DMS153 treated with DMSO at 0.1 percent for 48 hours (cell line): ENCODE data around the gene FBXL13.
A peak's percentile ranks its signal among the peaks of the same experiment; 100 is the strongest.
"Not testable (repeated sequence)": the region's sequence is repeated elsewhere in the genome, so short reads cannot be mapped to it uniquely, and the experiment has no call there.

Experiments
- DNase-seq: peaks from one replicate; lab custom pipeline; 2025; ENCODE audit not compliant: unreplicated experiment; lab: John Stamatoyannopoulos, UW

Gene FBXL13

DNA sequence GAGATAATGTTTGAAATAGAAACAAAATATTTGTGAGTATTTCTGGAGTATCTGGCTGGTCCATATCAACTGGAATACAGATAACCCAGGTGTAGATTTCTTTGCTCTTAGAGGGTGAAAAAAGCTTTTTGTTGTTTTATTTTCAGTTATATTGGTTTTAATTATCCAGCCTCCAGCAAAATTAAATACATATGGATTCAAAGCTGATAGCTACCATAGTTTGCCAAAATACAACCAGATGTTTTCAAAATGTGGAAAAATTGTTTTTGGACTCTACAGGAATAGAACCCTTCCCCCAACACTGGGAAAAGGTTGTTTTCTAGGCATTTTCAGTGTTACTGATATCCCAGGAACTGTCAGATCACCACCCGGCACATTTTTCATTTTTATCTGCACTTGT is 131.7 kb downstream of the FBXL13 start:
- DNase-seq = no peak

- DNase-seq = no peak
These were observed 132.3 kb downstream of the FBXL13 start for GRCh38 chr7:102942181-102942866.

DNA sequence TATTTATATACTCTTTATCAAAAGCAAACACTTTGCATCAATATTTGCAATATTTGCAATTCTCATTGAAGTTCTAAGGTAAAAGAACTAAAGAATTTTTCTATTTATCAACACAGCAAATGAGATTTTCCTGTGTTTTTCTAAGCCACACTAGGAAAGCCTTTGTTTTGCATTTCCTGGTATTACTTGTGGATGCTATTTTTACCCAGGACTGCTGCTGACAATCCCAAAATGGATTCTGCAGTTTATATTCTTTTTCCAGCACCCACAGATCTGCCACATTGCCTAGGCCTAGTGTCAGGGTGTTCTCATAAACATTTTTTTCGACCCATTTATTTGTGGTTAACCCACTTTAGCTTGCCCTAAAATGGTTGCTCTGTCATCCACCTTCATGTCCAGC is 135.9 kb downstream of the FBXL13 start:
- DNase-seq = no peak

- DNase-seq = no peak
These were observed 139.0 kb downstream of the FBXL13 start for GRCh38 chr7:102935450-102936115.

- DNase-seq = no peak
These were observed 139.9 kb downstream of the FBXL13 start for GRCh38 chr7:102934701-102935100.

DNA sequence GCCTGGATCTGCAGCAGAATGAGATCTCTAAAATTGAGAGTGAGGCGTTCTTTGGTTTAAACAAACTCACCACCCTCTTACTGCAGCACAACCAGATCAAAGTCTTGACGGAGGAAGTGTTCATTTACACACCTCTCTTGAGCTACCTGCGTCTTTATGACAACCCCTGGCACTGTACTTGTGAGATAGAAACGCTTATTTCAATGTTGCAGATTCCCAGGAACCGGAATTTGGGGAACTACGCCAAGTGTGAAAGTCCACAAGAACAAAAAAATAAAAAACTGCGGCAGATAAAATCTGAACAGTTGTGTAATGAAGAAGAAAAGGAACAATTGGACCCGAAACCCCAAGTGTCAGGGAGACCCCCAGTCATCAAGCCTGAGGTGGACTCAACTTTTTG is 140.4 kb downstream of the FBXL13 start:
- DNase-seq = no peak

DNA sequence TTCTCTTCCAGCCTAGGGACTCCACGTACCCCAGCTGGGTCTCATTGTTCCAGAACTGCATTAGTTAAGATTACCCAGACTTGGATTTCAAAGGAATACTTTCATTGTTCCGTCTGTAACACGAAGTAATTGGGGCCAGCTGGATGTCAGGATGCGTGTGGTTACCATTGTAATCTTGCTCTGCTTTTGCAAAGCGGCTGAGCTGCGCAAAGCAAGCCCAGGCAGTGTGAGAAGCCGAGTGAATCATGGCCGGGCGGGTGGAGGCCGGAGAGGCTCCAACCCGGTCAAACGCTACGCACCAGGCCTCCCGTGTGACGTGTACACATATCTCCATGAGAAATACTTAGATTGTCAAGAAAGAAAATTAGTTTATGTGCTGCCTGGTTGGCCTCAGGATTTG is 140.8 kb downstream of the FBXL13 start:
- no peak for DNase-seq

DNA sequence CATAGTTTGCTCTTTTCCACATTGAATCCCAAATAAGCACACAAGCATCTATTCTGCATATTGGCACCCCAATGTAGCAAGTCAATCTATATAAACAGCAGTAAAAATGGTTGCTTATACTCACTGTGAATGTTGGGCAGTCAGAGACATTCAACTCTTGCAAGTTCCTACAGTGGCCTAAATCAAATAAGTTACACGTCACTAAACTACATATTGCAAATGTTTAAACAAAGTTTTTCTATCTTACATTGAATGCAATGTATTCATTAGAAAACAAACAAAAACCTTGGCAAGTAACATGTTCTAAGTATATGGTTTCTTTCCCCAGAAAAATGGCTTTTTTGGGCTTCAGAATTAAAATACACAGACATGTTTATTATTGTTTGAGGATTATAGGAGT is 142.8 kb downstream of the FBXL13 start:
- no peak for DNase-seq

- no peak for DNase-seq
These were observed 147.2 kb downstream of the FBXL13 start for GRCh38 chr7:102927312-102927933.

GRCh38 chr7:102926783-102927140 is 147.8 kb downstream of the FBXL13 start:
- DNase-seq = no peak

GRCh38 chr7:102925976-102926782 is 148.4 kb downstream of the FBXL13 start:
- DNase-seq = no peak

DNA sequence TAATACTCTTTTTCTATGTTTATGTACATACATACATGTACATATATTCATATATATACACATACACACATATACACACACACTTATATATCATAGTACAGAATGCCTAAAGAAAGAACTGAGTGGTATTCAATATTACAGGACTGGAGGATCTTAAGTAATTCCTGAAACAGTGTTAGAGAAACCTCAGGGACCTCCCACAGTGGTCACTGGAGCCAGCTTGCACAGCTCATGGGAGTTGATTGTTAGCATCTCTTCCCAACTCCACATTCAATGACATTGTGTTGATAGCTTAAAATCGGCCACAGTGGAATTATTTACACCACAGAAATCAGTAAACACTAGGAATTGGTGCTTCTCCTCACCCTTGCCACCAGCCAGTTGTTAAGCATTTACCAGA is 155.8 kb downstream of the FBXL13 start:
- DNase-seq = no peak

DNA sequence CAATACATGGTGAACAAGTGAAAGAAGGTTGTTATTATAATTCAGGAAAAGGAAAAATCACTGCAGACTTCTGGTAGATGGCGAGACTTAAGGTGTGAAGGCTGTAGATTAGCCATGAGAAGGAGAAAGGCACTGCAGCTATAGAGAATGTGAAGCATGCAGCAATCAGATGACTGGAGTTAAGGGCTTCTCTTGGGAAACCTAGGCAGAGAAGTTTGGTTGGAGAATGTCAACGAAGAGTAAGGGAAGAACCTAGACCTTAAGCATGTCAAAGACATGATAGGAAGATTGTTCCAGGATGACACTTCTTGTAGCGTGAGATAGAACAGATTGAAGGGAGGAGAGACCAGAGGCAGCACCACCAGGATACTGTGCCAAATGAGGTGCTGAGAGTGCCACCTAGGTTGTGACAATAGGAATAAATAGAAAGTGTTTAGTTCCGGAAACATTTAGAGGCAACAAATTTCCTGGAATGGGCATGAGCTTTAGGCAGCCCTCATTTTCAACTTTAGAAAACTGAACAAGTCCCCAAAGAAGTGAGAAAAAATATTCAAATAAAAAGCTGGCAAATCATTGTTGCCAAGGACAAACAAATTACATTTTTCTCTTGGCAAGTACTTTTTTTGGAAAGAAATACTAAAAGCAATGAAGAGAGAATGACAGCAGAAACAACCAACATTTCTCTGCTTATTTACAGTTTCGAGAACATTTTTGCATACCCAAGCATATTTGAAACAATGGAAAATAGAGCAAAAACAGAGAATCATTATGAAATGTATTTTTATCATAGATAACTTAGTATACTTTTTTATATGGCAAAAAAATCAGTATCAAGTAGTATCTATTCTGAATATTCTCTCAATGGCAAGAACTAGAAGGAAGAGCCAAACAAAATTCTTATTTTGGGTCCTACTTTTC is 156.9 kb downstream of the FBXL13 start:
- no peak for DNase-seq

GRCh38 chr7:102916881-102917280 is 157.7 kb downstream of the FBXL13 start:
- no peak for DNase-seq

DNA sequence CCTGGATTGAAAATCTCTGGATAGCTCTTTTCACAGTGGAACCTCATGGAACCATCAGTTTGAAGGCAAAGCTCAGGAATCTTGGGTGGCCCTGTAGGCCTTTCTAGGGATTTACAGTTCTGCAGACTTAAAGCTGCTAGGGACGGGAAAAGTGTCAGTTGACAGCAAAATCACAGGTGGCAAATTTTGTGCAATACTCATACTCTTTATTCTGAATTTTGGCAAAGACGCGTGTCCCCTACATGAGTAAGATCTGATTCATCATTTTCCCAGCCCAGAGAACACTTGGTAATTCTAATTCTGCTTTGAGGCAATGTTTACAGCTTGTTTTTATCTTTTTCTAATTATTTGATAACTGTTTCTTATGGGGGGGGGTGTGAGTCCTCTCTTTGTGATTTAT is 158.2 kb downstream of the FBXL13 start:
- no peak for DNase-seq

DNA sequence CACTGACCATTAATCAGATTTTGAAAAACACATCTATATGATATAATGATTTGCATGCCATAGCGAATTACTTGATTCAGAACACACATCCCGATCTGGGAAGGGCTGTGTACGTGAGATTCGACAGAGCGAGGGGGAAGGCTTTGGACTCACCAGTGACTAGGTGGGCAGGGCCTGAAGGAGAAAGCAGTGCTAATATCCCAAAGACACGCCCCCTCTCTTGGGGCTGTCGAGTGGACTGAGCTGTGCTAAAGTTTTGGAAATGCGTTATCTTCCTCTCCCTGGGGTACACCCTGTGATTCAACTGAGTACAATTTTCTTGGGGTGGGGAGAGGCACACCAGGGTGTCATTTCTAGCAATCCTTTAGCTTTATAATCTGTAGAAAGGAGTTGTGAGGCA is 160.0 kb downstream of the FBXL13 start:
- no peak for DNase-seq

GRCh38 chr7:102913826-102914225 is 160.8 kb downstream of the FBXL13 start:
- DNase-seq = no peak

GRCh38 chr7:102912742-102913141 is 161.9 kb downstream of the FBXL13 start, which contains the start of gene LRRC17:
TSS of gene LRRC17 (plus strand) at chr7:102913000. CDS start at chr7:102933914, 20,914 bp downstream.
- peak; percentile 51 for DNase-seq

DNA sequence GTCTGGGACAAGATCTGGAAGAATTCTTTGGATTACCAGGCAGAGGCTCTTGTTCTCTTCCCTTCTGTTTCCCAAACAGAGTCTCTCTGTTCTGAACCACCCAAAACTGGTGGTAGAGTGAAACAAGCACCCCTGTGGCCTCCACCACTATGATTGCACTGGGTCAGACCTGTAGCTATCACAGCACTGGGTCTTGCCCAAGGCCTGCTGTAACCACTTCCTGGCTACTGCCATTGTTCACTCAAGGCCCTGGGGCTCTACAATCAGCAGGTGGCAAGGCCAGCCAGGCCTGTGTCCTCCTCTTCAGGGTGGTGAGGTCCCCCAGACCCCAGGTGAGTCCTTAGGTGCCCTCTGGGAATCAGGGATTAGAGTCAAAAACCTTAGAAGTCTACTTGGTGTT is 165.9 kb downstream of the FBXL13 start:
- DNase-seq = no peak

- DNase-seq = not testable (repeated sequence)
These were observed 171.0 kb downstream of the FBXL13 start for GRCh38 chr7:102903576-102903975.
